Skeletal muscle satellite cell (primary cell): Measurements from ENCODE around the gene ZBTB9.

Experiments
- H3K27me3 ChIP-seq: 2 replicates; pipeline ENCODE4 v1.7.0; 2013; ENCODE audit warnings: low read length; ENCODE audit not compliant: control insufficient read depth, insufficient read depth
- H3K36me3 ChIP-seq: 2 replicates; pipeline ENCODE4 v1.7.0; 2013; ENCODE audit warnings: mild to moderate bottlenecking, control low read depth, low read length; ENCODE audit not compliant: insufficient read depth
- H3K4me1 ChIP-seq: 2 replicates; pipeline ENCODE4 v1.7.0; 2013; ENCODE audit warnings: low read length; ENCODE audit not compliant: control insufficient read depth, insufficient read depth
- H3K4me2 ChIP-seq: 2 replicates; pipeline ENCODE4 v1.7.0; 2013; ENCODE audit warnings: mild to moderate bottlenecking, low read length
- H3K4me3 ChIP-seq: 2 replicates; pipeline ENCODE4 v1.7.0; 2013; ENCODE audit warnings: low read length
- H3K9ac ChIP-seq: 2 replicates; pipeline ENCODE4 v1.7.0; 2013; ENCODE audit warnings: mild to moderate bottlenecking, low read depth, low read length, moderate library complexity
- H3K9me3 ChIP-seq: replicated peaks from 2 replicates; pipeline ENCODE4 v1.7.0; 2013; ENCODE audit warnings: mild to moderate bottlenecking, control low read depth, low read length

ZBTB9 gene

DNA sequence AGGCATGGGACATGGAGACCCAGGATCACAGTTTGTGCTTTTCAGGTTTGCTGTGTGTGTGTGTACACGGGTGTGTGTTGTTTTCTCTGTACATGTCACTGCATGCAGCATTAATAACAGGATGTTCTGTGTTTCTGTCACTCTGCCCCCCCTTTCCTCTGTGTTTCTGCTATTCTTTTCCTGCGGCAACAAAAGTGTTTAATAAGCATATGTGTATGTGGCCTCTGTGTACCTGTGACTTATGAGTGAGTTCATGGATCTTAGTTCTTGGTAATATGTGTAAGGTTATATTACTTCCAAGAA is 24.7 kb upstream of the ZBTB9 start:
- Histone ChIP-seq H3K36me3 (no peaks in the 10 kb centered on the region), H3K4me3 (no peak overlapping the region), H3K4me2 (peak overlapping the region; percentile 6), H3K9ac (no peak overlapping the region), H3K4me1 (peaks cover 24% of the 10 kb centered on the region), H3K9me3 (no peaks in the 10 kb centered on the region), H3K27me3 (no peaks in the 10 kb centered on the region)

DNA sequence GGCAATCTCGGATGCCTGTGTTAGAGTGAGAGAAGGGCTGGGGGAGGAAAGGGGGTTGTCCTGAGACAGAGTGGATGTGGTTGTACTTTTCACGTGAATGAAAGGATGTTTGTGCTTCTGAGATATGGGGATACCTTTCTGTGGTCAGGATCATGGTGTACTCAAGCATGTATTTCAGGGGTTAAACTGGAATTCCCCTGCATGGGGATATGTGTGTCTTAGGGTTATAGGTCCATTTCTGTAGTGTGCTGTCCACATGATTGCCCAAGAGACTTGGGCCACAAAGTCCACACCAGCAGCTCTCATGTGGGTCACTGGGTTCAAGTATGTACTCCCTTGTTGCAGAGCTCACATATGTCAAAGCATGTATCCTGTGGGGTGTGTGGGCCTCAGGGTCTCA is 24.0 kb upstream of the ZBTB9 start:
- Histone ChIP-seq H3K27me3 (no peaks in the 10 kb centered on the region), H3K4me2 (no peak overlapping the region), H3K4me3 (no peak overlapping the region), H3K36me3 (peaks cover 3% of the 10 kb centered on the region), H3K9me3 (no peaks in the 10 kb centered on the region), H3K4me1 (peaks cover 19% of the 10 kb centered on the region), H3K9ac (no peak overlapping the region)

DNA sequence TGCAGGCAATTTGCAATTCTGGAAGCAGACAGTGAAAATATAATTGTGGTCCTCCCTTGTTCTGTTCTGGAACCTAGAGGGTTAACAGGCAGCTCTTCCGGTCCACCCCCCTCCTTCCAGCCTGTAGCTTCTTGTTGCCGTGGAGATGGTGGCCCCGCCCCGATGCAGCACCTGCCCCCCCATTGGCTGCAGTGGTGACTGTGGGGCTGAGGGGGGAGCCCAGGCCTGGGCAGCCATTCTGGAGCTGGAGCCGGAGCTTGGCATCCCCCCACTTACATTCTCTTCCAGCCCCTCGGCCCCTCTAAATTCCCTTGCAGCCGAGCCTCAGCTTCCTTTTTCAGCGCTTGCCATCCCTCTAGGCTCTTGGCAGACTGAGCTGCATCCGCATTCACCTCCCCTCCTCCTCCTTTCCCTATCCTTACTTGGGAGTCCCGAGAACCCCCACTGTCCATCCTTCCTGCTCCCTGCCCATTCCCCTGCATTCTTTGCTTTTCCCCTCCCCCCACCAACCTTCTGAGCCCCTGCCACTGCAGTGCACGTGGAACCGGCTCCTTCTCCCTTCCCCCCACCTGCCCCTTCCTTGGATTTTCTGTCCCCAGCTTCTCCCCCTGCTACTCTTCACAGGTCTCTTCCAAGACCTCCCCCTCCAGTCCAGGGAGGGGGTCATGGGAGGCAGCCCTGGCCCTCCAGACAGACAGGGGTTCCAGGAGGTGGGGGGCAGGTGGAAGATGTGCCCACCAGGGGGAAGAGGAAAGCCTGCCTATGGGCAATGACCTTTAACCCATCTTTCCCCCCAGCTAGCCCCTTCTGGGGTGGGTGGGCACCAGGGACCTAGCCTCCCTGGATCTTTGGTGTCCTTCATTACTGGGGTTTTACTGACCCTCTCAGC is 23.1 kb upstream of the ZBTB9 start:
- H3K9me3 ChIP-seq, result no peaks in the 10 kb centered on the region
- H3K9ac ChIP-seq, result no peak overlapping the region
- peak overlapping the region; percentile 56 for H3K4me2 ChIP-seq
- H3K27me3 ChIP-seq, result no peaks in the 10 kb centered on the region
- H3K36me3 ChIP-seq, result peaks cover 10% of the 10 kb centered on the region
- no peak overlapping the region for H3K4me3 ChIP-seq
- peaks cover 19% of the 10 kb centered on the region for H3K4me1 ChIP-seq

DNA sequence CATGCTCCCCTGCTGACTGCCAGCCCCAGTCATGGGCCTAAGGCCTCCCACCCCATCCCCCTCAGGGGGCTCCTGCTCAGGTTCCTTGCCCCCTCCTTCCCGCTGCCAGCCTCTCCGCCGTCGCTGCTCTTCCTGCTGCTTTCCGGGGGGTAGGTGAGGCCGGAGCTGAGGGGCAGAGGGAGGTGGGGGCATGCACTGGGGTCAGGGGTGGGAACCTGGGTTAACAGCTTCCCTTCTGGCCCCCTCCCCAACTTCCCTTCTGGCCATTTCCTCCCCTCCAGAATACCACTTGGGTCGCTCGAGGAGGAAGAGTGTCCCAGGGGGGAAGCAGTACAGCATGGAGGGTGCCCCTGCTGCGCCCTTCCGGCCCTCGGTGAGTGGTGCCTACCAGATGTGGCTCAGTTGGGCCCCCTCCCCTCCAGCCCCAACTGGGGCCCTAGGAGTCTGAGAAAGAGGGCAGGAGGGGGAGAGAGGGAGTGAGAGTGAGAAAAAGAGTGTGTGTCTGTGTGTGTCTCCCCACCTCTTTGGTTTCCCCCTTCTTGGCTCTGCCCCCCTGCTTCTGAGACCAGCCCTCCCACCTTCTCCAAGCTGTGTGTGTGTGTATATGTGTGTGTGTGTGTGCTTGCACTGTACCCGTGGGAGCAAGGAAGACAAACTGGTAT is 22.4 kb upstream of the ZBTB9 start:
- no peaks in the 10 kb centered on the region for H3K27me3 ChIP-seq
- peaks cover 15% of the 10 kb centered on the region for H3K36me3 ChIP-seq
- H3K4me2 ChIP-seq, result no peak overlapping the region
- peaks cover 18% of the 10 kb centered on the region for H3K4me1 ChIP-seq
- H3K4me3 ChIP-seq, result no peak overlapping the region
- H3K9me3 ChIP-seq, result no peaks in the 10 kb centered on the region
- H3K9ac ChIP-seq, result no peak overlapping the region

DNA sequence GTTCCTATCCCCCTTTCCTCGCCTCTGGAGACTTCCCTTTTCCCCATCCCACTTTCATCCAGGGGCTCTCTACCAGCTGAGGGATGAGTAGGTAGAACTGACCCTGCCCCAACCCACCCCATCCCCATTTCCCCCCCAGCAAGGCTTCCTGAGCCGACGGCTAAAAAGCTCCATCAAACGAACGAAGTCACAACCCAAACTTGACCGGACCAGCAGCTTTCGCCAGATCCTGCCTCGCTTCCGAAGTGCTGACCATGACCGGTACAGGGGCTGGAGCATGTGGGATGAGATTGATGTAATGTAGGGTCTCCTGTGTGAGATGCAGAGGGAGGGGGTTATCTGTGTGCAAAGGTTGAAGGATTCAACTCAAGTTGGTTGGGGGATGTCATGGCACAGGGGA is 21.8 kb upstream of the ZBTB9 start:
- Histone ChIP-seq H3K9me3 (no peaks in the 10 kb centered on the region), H3K9ac (no peak overlapping the region), H3K27me3 (no peaks in the 10 kb centered on the region), H3K4me1 (peaks cover 13% of the 10 kb centered on the region), H3K36me3 (peaks cover 19% of the 10 kb centered on the region), H3K4me3 (no peak overlapping the region), H3K4me2 (no peak overlapping the region)

DNA sequence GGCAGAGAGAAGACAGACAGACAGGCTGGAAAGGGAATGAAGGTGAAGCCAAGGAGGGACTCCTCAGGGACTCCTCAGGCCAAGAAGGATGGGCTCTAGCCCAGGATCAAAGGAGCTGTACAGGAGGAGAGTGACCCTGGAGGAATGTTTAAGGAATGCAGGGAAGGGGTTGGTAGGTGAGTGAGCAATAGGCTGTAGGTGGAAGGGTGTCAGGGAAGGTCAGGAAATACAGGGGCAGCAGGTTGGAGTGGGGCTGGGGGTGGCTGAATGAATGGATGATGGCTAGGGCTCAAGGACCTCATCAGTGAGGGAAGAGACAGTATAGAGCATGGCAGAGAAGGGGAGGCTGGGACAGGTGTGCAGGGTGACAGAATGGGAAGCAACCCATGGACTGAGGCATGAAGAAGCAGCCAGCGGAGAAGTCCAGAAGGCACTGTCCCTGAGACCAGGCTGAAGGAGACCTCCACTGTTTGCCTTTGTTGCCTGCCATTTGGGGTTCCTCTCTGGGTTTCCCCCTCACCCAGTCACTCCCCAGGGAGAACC is 21.3 kb upstream of the ZBTB9 start:
- H3K36me3 ChIP-seq, result peaks cover 21% of the 10 kb centered on the region
- no peak overlapping the region for H3K4me2 ChIP-seq
- H3K4me1 ChIP-seq, result peaks cover 13% of the 10 kb centered on the region
- H3K4me3 ChIP-seq, result no peak overlapping the region
- H3K9ac ChIP-seq, result no peak overlapping the region
- no peaks in the 10 kb centered on the region for H3K27me3 ChIP-seq
- H3K9me3 ChIP-seq, result no peaks in the 10 kb centered on the region

DNA sequence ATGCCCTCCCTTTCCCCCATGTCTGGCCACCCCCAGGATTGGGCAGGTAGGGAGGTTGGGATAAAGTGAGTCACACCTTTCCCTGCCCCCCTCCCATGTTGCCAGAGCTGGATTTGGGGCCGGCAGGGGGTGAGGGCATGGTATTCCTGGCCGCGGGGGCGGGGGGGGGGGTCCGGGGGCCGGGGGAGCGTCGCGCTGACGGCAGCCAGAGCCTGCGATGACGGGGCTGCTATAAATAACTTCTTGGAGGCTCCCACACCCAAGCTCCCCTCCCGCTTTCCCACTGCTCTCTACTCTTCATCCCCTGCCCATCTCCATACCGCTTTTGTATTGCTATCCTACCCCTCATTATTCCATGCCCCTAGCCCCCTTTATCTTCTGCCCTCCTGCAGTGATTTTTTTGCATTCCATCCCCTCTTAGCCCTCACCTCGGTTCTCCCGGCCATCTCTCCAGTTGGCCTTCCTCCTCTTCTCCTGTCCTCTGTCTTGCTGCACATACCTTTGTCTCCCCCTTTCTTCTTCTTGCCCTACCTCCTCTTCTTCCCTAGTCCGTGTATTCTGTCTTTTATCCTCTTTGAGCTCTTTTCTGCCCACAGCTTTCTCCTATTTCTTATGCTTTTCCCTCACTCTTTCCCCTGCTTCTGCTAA is 20.7 kb upstream of the ZBTB9 start:
- no peak overlapping the region for H3K9ac ChIP-seq
- H3K36me3 ChIP-seq, result peaks cover 25% of the 10 kb centered on the region
- H3K4me3 ChIP-seq, result no peak overlapping the region
- peaks cover 8% of the 10 kb centered on the region for H3K4me1 ChIP-seq
- no peaks in the 10 kb centered on the region for H3K9me3 ChIP-seq
- H3K4me2 ChIP-seq, result no peak overlapping the region
- no peaks in the 10 kb centered on the region for H3K27me3 ChIP-seq

DNA sequence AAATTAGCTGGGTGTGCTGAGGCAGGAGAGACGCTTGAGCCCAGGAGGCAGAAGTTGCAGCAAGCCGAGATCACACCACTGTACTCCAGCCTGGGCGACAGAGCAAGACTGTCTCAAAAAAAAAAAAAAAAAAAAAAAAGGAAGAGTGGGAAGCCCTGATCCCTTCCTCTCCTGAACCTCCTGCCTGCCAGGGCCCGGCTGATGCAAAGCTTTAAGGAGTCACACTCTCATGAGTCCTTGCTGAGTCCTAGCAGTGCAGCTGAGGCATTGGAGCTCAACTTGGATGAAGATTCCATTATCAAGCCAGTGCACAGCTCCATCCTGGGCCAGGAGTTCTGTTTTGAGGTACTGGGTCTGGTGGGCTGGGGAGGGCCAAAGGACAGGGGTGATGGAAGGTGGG is 19.4 kb upstream of the ZBTB9 start:
- peaks cover 25% of the 10 kb centered on the region for H3K36me3 ChIP-seq
- H3K4me1 ChIP-seq, result no peaks in the 10 kb centered on the region

DNA sequence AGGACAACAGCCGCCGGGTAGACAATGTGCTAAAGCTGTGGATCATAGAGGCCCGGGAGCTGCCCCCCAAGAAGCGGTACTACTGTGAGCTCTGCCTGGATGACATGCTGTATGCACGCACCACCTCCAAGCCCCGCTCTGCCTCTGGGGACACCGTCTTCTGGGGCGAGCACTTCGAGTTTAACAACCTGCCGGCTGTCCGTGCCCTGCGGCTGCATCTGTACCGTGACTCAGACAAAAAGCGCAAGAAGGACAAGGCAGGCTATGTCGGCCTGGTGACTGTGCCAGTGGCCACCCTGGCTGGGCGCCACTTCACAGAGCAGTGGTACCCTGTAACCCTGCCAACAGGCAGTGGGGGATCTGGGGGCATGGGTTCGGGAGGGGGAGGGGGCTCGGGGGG is 16.7 kb upstream of the ZBTB9 start:
- no peaks in the 10 kb centered on the region for H3K27me3 ChIP-seq
- H3K9ac ChIP-seq, result no peak overlapping the region
- H3K4me2 ChIP-seq, result no peak overlapping the region
- peaks cover 36% of the 10 kb centered on the region for H3K36me3 ChIP-seq
- no peaks in the 10 kb centered on the region for H3K9me3 ChIP-seq
- no peaks in the 10 kb centered on the region for H3K4me1 ChIP-seq
- H3K4me3 ChIP-seq, result no peak overlapping the region

More for the DNA sequence above, 19.4 kb upstream of the ZBTB9 start:
- Histone ChIP-seq H3K27me3 (no peaks in the 10 kb centered on the region), H3K9ac (no peak overlapping the region), H3K4me2 (no peak overlapping the region), H3K4me3 (no peak overlapping the region), H3K9me3 (no peaks in the 10 kb centered on the region)

DNA sequence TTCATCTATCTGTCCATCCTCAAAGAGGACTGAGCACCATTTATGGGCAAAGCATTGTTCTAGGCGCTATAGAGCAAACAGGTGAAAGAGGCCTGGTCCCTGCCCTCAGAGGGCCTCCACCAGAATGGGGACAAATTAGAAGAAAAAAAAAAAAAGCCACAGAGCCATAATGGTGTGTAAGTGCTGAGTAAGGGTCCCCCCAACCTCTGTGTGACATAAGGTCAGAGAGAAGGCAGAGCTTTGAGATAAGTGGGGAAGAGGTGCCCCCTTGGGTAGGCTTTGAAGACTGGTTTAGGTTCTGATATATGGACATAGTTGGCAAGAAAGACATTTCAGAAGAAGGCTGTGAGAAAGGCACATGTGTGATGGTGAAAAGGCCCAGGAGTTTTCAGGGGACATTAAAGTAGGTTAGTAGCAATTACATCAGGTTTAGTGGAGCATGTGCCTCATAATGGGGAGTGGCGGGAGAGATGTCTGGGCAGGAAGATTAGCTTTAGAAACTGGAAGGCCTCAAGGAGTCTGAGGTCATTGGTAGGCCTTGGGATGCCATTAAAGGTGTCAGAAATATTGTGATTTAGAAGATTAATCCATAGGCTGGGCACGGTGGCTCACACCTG is 15.3 kb upstream of the ZBTB9 start:
- H3K9ac ChIP-seq, result no peak overlapping the region
- peaks cover 37% of the 10 kb centered on the region for H3K36me3 ChIP-seq
- no peaks in the 10 kb centered on the region for H3K9me3 ChIP-seq
- H3K4me3 ChIP-seq, result no peak overlapping the region
- H3K4me1 ChIP-seq, result no peaks in the 10 kb centered on the region
- no peaks in the 10 kb centered on the region for H3K27me3 ChIP-seq
- no peak overlapping the region for H3K4me2 ChIP-seq

DNA sequence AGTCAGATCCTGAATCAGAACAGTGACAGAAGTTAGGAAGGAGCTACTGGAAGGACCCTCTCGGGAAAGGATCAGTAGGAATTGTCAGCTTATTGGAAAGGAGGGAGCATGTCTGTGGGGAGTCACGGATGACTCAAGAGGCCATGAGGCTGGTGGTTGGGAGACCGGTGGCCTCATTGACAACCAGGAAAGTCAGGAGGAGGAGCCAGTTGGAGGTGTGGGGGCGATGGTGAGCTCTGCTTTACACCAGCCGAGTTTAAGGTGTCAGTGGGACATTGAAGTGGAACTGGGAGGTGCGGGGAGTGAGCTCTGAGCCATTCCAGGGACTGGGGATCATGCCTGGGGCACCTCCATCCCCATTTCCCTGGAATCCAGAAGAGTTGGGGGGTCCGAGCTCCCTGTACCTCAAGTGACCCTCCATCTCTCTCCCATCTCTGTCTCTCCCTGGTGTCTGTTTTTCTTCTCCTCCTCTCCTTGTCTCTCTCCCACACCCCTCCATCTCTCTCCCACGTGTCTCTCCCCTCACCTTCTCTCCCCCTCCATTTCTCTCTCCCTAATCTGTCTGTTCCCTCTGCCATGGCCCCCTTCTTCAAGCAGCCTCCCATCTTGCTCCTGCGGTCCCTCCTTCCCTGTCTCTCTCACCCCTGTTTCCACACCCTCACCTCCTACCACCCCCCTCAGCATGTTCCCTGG is 14.3 kb upstream of the ZBTB9 start:
- Histone ChIP-seq H3K4me3 (no peak overlapping the region), H3K9ac (no peak overlapping the region), H3K4me1 (no peaks in the 10 kb centered on the region), H3K36me3 (peaks cover 41% of the 10 kb centered on the region), H3K27me3 (no peaks in the 10 kb centered on the region), H3K9me3 (no peaks in the 10 kb centered on the region), H3K4me2 (no peak overlapping the region)
